ENCODE data around the gene RFX4. TPM values are rescaled to one million over a fixed set of nuclear protein-coding genes. Genes with fewer than 3 reads are reported as not detected.

Gene RFX4
- polyA plus RNA-seq, 1 donor (not counting 4 experiments of a cell fraction or from before 2014, with no cell fraction given) = not detected

- Histone ChIP-seq H3K4me1 (ENCODE audit: control insufficient read depth, extremely low read depth, insufficient read depth, low read length) (no peaks in the 10 kb centered on the region), H3K27ac (ENCODE audit: control insufficient read depth, insufficient read depth, low read length) (no peak overlapping the region), H3K9ac (ENCODE audit: control insufficient read depth, extremely low read depth, insufficient read depth, low read length) (no peak overlapping the region), H3K79me2 (ENCODE audit: control insufficient read depth, insufficient read depth, low read length) (no peaks in the 10 kb centered on the region), H4K20me1 (ENCODE audit: control insufficient read depth, extremely low read depth, insufficient read depth, low read length) (no peaks in the 10 kb centered on the region), H3K4me3 (ENCODE audit: control insufficient read depth in 2 of 3, extremely low read depth in 1 of 3, insufficient read depth in 2 of 3, low read depth in 1 of 3, low read length in 3 of 3) (no peak overlapping the region), H3K9me3 (ENCODE audit: control insufficient read depth, low read depth, low read length) (no peaks in the 10 kb centered on the region), H3K4me2 (ENCODE audit: control insufficient read depth, extremely low read depth, insufficient read depth, low read depth, low read length) (no peak overlapping the region), H2AFZ (ENCODE audit: control insufficient read depth, low read length) (no peak overlapping the region), H3K27me3 (ENCODE audit: control insufficient read depth, extremely low read depth, insufficient read depth, low read length) (no peaks in the 10 kb centered on the region), H3K36me3 (ENCODE audit: control insufficient read depth in 2 of 2, extremely low read depth in 1 of 2, insufficient read depth in 2 of 2, low read length in 2 of 2) (no peaks in the 10 kb centered on the region), H3K9me1 (ENCODE audit: control insufficient read depth, extremely low read depth, insufficient read depth, low read length) (no peaks in the 10 kb centered on the region)
- DNase-seq (ENCODE audit: low read depth, low spot score) = no peak
- TF ChIP-seq EZH2 (IDR thresholded peaks at IDR 0.05; ENCODE audit: low read length) (no peak), CTCF (optimal IDR thresholded peaks at IDR 0.05 in 1 of 3, IDR thresholded peaks at IDR 0.05 in 1 of 3, conservative IDR thresholded peaks at IDR 0.05 in 1 of 3; ENCODE audit: extremely low read depth in 1 of 3, insufficient read depth in 2 of 3, low read length in 3 of 3) (no peak)
- no peak for FAIRE-seq
- dilution Hi-C loops (cut with MboI; ENCODE audit: extremely low pct_ligation_motif_present, low sequenced_read_pairs) = no loop called here
Measured at GRCh38 chr12:106753526-106753925, 170.7 kb downstream of the RFX4 start.

GRCh38 chr12:106754331-106754730 is 171.5 kb downstream of the RFX4 start:
- DNase-seq (ENCODE audit: low read depth, low spot score) (no peak), FAIRE-seq (no peak)
- Histone ChIP-seq H3K36me3 (ENCODE audit: control insufficient read depth in 2 of 2, extremely low read depth in 1 of 2, insufficient read depth in 2 of 2, low read length in 2 of 2) (no peaks in the 10 kb centered on the region), H3K4me3 (ENCODE audit: control insufficient read depth in 2 of 3, extremely low read depth in 1 of 3, insufficient read depth in 2 of 3, low read depth in 1 of 3, low read length in 3 of 3) (no peak overlapping the region), H3K79me2 (ENCODE audit: control insufficient read depth, insufficient read depth, low read length) (no peaks in the 10 kb centered on the region), H2AFZ (ENCODE audit: control insufficient read depth, low read length) (no peak overlapping the region), H3K4me2 (ENCODE audit: control insufficient read depth, extremely low read depth, insufficient read depth, low read depth, low read length) (no peak overlapping the region), H4K20me1 (ENCODE audit: control insufficient read depth, extremely low read depth, insufficient read depth, low read length) (no peaks in the 10 kb centered on the region), H3K27me3 (ENCODE audit: control insufficient read depth, extremely low read depth, insufficient read depth, low read length) (no peaks in the 10 kb centered on the region), H3K9me3 (ENCODE audit: control insufficient read depth, low read depth, low read length) (no peaks in the 10 kb centered on the region), H3K9me1 (ENCODE audit: control insufficient read depth, extremely low read depth, insufficient read depth, low read length) (no peaks in the 10 kb centered on the region), H3K9ac (ENCODE audit: control insufficient read depth, extremely low read depth, insufficient read depth, low read length) (no peak overlapping the region), H3K4me1 (ENCODE audit: control insufficient read depth, extremely low read depth, insufficient read depth, low read length) (no peaks in the 10 kb centered on the region), H3K27ac (ENCODE audit: control insufficient read depth, insufficient read depth, low read length) (no peak overlapping the region)
- TF ChIP-seq EZH2 (IDR thresholded peaks at IDR 0.05; ENCODE audit: low read length) = no peak
- TF ChIP-seq CTCF (optimal IDR thresholded peaks at IDR 0.05 in 1 of 3, IDR thresholded peaks at IDR 0.05 in 1 of 3, conservative IDR thresholded peaks at IDR 0.05 in 1 of 3; ENCODE audit: extremely low read depth in 1 of 3, insufficient read depth in 2 of 3, low read length in 3 of 3) = no peak
- dilution Hi-C loops (cut with MboI; ENCODE audit: extremely low pct_ligation_motif_present, low sequenced_read_pairs) = no loop called here

All from keratinocyte (primary cell).